Sigmoid colon (tissue), 7 donors: ENCODE results near the gene LEMD1. TPM values are rescaled to one million over a fixed set of nuclear protein-coding genes. Genes with fewer than 3 reads are reported as not detected.

Experiments used
- DNase-seq: peaks from one replicate; pipeline ENCODE4 v3.0.0-alpha.2; 2019
- H3K27ac ChIP-seq, 4 donors: fragments of 200-600 bp; sonication (generic); one replicate each; pipeline ENCODE4 v1.5.1; 2016 to 2019; ENCODE audit warnings: mild to moderate bottlenecking in 1 of 4
- H3K27me3 ChIP-seq, 3 donors: fragments of 200-600 bp; sonication (generic); one replicate each; pipeline ENCODE4 v1.5.1; 2019; ENCODE audit warnings: mild to moderate bottlenecking in 1 of 3
- H3K36me3 ChIP-seq, 4 donors: fragments of 200-600 bp; sonication (generic); one replicate each; pipeline ENCODE4 v1.5.1; 2016 to 2019
- H3K4me1 ChIP-seq, 4 donors: fragments of 200-600 bp; sonication (generic); one replicate each; pipeline ENCODE4 v1.5.1; 2017 to 2019
- H3K4me3 ChIP-seq, 4 donors: fragments of 200-600 bp; sonication (generic); one replicate each; pipeline ENCODE4 v1.5.1; 2017 to 2019; ENCODE audit warnings: mild to moderate bottlenecking in 2 of 4, moderate library complexity in 1 of 4
- H3K9me3 ChIP-seq, 4 donors: fragments of 200-600 bp in 3 of 4; sonication (generic) in 3 of 4; one replicate each; pipeline versions ENCODE4 v1.5.1 to v1.6.1; 2013 to 2019
- EP300 ChIP-seq, 4 donors: sonication (generic); formaldehyde crosslinking; IDR thresholded peaks; one replicate each; pipeline ENCODE4 v1.6.1; 2017; ENCODE audit warnings: antibody characterized with exemption in 4 of 4
- POLR2A ChIP-seq, 2 donors: fragments of 450-650 bp; IDR thresholded peaks; one replicate each; pipeline ENCODE4 v1.6.1; 2016; ENCODE audit warnings: antibody characterized with exemption in 2 of 2, mild to moderate bottlenecking in 2 of 2, moderate library complexity in 2 of 2
- POLR2AphosphoS5 ChIP-seq, 4 donors: sonication (generic); formaldehyde crosslinking; IDR thresholded peaks; one replicate each; pipeline ENCODE4 v1.6.1; 2017; ENCODE audit warnings: antibody characterized with exemption in 4 of 4
- WGBS, 2 donors: extraction: QIAGEN DNeasy Blood & Tissue Kit; methylation state at CpG; one replicate each; pipeline ENCODE4 v1.1.7; 2013; 5-methylcytosine and 5-hydroxymethylcytosine counted together
- intact Hi-C: fragments of 100-400 bp; cut with DNase I; formaldehyde crosslinking; loops from one replicate; pipeline ENCODE4 v1.15.1; 2023
- polyA plus RNA-seq, 3 donors: library from polyadenylated mRNA; stranded (reverse); fragments of 200-250 nt; gene quantifications; one replicate each; pipeline ENCODE4 v1.2.3, GENCODE V29; 2013
- total RNA-seq, 4 donors: library from RNA; depleted of rRNA; stranded (reverse); fragments of >200 nt; gene quantifications; one replicate each; pipeline ENCODE4 v1.1.0, GENCODE V29; 2016
- TF ChIP-seq, protein P1 (sequence below), 4 experiments: fragments of 450-650 bp in 3 of 4; fragments of 200-600 bp in 1 of 4; IDR thresholded peaks; one replicate each; pipeline ENCODE4 v1.5.1; 2016 to 2019; ENCODE audit warnings: antibody characterized with exemption in 4 of 4, mild to moderate bottlenecking in 3 of 4, moderate library complexity in 2 of 4
- donor health status: healthy with polysubstance abuse.
- donor health status: Bipolar disorder and iron deficiency.
- donor health status: healthy.

Gene LEMD1
- total and polyA plus RNA-seq, 7 donors: 0.34 TPM; not detected in 6

DNA sequence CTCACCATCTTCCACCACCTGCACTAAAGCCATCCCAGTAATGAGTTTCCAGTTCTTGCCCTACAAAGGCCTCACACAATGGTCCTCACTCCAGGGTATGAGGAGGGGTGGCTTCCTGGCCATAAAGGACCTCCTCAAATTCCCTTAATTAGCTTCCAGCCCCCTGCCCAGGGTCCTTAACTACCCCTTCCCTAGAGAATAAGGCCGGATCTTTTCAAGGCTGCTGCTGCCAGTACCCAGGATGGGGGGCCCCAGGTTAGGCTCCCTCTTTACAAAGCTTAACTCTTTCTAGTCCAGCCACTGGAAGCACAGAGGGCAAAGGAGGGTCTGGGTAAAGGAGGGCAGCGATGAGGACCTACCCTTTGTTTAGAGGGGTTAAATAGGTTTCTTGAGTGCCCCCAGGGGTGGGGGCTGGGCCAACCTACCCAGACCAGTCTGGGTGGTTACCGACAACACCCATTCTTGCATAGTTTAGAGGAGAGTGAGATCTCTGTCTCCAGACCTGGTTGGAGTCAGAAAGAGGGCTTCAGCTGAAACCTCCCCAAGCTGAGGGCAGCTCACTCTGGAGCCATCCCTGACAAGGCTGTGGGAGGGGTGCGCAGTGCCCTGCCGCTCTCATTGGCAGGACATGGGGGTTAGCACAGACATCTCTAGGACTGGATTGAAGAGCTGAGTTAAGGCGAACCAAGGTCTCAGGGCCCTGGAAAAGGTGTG is 26.8 kb upstream of the LEMD1 start:
- Histone ChIP-seq H3K27ac (peak overlapping the region in 1 of 4 donors; percentile 23), H3K36me3 (no peaks in the 10 kb centered on the region), H3K4me1 (peaks cover 0 to 22% (median 12%) of the 10 kb centered on the region in 4 donors), H3K27me3 (peaks cover 11 to 43% (median 30%) of the 10 kb centered on the region in 3 donors), H3K4me3 (no peak overlapping the region), H3K9me3 (no peaks in the 10 kb centered on the region)
- no peak for DNase-seq
- intact Hi-C loops: no loop called here
- TF ChIP-seq POLR2A (IDR thresholded peaks at IDR 0.05) (no peak), EP300 (IDR thresholded peaks at IDR 0.05) (no peak), POLR2AphosphoS5 (IDR thresholded peaks at IDR 0.05) (no peak)
- TF ChIP-seq, protein P1, sequence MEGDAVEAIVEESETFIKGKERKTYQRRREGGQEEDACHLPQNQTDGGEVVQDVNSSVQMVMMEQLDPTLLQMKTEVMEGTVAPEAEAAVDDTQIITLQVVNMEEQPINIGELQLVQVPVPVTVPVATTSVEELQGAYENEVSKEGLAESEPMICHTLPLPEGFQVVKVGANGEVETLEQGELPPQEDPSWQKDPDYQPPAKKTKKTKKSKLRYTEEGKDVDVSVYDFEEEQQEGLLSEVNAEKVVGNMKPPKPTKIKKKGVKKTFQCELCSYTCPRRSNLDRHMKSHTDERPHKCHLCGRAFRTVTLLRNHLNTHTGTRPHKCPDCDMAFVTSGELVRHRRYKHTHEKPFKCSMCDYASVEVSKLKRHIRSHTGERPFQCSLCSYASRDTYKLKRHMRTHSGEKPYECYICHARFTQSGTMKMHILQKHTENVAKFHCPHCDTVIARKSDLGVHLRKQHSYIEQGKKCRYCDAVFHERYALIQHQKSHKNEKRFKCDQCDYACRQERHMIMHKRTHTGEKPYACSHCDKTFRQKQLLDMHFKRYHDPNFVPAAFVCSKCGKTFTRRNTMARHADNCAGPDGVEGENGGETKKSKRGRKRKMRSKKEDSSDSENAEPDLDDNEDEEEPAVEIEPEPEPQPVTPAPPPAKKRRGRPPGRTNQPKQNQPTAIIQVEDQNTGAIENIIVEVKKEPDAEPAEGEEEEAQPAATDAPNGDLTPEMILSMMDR (IDR thresholded peaks at IDR 0.05): no peak
- 69 to 84% methylated on average over 6 of the region's 6 CpGs for WGBS, 2 donors

- Histone ChIP-seq H3K27me3 (peaks cover 1 to 33% (median 20%) of the 10 kb centered on the region in 3 donors), H3K27ac (no peak overlapping the region), H3K9me3 (no peaks in the 10 kb centered on the region), H3K36me3 (no peaks in the 10 kb centered on the region), H3K4me3 (no peak overlapping the region), H3K4me1 (peaks cover 0 to 22% (median 12%) of the 10 kb centered on the region in 4 donors)
- DNase-seq: no peak
- intact Hi-C loops: no loop called here
- TF ChIP-seq POLR2A (IDR thresholded peaks at IDR 0.05) (no peak), EP300 (IDR thresholded peaks at IDR 0.05) (no peak), POLR2AphosphoS5 (IDR thresholded peaks at IDR 0.05) (no peak)
- TF ChIP-seq, protein P1 (IDR thresholded peaks at IDR 0.05): no peak
- WGBS, 2 donors: 59 to 67% methylated on average over 19 of the region's 19 CpGs
Observed at GRCh38 chr1:205447457-205448341, 25.8 kb upstream of the LEMD1 start.

DNA sequence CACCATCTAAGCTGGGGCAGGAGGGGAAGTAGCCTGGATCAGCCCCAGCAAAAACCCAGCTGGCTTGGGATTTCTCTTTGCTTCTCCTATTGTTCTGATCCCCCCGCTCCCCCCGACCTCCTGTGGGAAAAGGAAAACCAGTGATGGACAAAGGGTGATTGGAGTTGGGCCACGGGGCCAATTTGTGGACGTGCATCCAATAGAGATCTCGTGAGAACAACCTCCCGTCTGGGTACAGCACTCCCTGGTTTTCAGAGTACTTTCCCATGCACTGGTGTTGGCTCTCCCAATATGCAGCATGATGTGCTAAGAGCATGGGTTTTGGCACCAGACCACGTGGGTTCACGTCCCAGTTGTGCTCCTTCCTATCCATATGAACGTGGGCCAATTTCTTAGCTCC is 25.0 kb upstream of the LEMD1 start:
- H3K27ac ChIP-seq: no peak overlapping the region
- 72 to 80% methylated on average over 9 of the region's 9 CpGs for WGBS, 2 donors
- no peaks in the 10 kb centered on the region for H3K36me3 ChIP-seq
- TF ChIP-seq, protein P1 (IDR thresholded peaks at IDR 0.05): no peak
- TF ChIP-seq EP300 (IDR thresholded peaks at IDR 0.05) (no peak), POLR2AphosphoS5 (IDR thresholded peaks at IDR 0.05) (no peak), POLR2A (IDR thresholded peaks at IDR 0.05) (no peak)
- peaks cover 0 to 24% (median 19%) of the 10 kb centered on the region in 3 donors for H3K27me3 ChIP-seq
- DNase-seq: no peak
- H3K4me3 ChIP-seq: no peak overlapping the region
- intact Hi-C loops: no loop called here
- peaks cover 0 to 22% (median 12%) of the 10 kb centered on the region in 4 donors for H3K4me1 ChIP-seq
- no peaks in the 10 kb centered on the region for H3K9me3 ChIP-seq

DNA sequence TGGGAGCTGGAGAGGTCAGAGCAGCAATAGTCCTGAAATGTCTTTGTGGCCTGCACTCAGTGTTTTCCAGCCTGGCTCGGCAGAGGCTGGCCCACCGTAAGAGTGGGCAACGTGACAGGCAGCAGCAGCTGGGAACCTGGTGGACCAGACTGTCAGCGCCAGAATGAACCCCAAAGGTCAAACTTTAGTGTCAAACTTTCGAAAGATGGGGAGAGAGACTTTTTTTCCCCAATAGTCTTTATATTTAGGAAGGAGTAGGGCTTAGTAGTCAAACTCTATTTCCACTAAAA is 23.7 kb upstream of the LEMD1 start:
- intact Hi-C loops: no loop called here
- H3K9me3 ChIP-seq: no peaks in the 10 kb centered on the region
- TF ChIP-seq POLR2AphosphoS5 (IDR thresholded peaks at IDR 0.05) (no peak), EP300 (IDR thresholded peaks at IDR 0.05) (no peak), POLR2A (IDR thresholded peaks at IDR 0.05) (no peak)
- TF ChIP-seq, protein P1 (IDR thresholded peaks at IDR 0.05): no peak
- peak overlapping the region; percentile 46 to 73 (median 62) for H3K27ac ChIP-seq
- peaks cover 0 to 22% (median 15%) of the 10 kb centered on the region in 4 donors for H3K4me1 ChIP-seq
- H3K27me3 ChIP-seq: peaks cover 0 to 12% (median 8%) of the 10 kb centered on the region in 3 donors
- no peaks in the 10 kb centered on the region for H3K36me3 ChIP-seq
- WGBS, 2 donors: 89 to 90% methylated on average over 5 of the region's 5 CpGs
- DNase-seq: no peak
- peak overlapping the region in 1 of 4 donors; percentile 56 for H3K4me3 ChIP-seq
